Body of pancreas (tissue), 4 donors: ENCODE results near the gene BLZF1.

Source experiments
- POLR2A ChIP-seq, 3 donors: fragments of 450-650 bp; IDR thresholded peaks; one replicate each; pipeline ENCODE4 v1.6.1; 2016; ENCODE audit warnings: antibody characterized with exemption in 3 of 3, mild to moderate bottlenecking in 2 of 3
- TF ChIP-seq, protein P1 (sequence below), 7 experiments: fragments of 450-650 bp in 4 of 7; fragments of 200-600 bp in 3 of 7; sonication (generic) in 3 of 7; IDR thresholded peaks; one replicate each; pipeline ENCODE4 v1.5.1; 2016 to 2019; ENCODE audit warnings: antibody characterized with exemption in 7 of 7

DNA sequence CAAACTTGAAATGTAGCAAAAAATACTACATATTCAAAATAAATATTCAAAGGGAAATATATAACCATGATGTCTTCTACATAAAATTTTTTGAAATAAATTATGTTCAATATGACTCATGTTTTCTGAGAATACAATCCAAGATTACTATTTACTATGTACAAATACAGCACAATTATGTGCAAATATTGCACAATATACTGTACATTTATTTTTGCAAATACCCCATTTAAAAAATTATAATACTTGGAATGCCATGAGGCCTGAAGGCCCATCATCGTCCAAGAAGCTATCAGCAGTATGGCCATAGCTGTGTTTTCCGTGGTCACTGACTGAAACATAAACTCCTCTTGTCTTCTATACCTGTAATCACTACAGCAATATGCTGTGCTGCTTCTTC is 47.0 kb downstream of the BLZF1 start:
- TF ChIP-seq, protein P1, sequence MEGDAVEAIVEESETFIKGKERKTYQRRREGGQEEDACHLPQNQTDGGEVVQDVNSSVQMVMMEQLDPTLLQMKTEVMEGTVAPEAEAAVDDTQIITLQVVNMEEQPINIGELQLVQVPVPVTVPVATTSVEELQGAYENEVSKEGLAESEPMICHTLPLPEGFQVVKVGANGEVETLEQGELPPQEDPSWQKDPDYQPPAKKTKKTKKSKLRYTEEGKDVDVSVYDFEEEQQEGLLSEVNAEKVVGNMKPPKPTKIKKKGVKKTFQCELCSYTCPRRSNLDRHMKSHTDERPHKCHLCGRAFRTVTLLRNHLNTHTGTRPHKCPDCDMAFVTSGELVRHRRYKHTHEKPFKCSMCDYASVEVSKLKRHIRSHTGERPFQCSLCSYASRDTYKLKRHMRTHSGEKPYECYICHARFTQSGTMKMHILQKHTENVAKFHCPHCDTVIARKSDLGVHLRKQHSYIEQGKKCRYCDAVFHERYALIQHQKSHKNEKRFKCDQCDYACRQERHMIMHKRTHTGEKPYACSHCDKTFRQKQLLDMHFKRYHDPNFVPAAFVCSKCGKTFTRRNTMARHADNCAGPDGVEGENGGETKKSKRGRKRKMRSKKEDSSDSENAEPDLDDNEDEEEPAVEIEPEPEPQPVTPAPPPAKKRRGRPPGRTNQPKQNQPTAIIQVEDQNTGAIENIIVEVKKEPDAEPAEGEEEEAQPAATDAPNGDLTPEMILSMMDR (IDR thresholded peaks at IDR 0.05) = no peak
- no peak for TF ChIP-seq POLR2A (IDR thresholded peaks at IDR 0.05)
